Kidney (tissue), 14 donors: ENCODE measurements around the gene ZNF837. TPM values are rescaled to one million over a fixed set of nuclear protein-coding genes. Genes with fewer than 3 reads are reported as not detected.

Experiments
- DNase-seq, 5 donors: peaks; one replicate each; pipeline ENCODE4 v3.0.0-alpha.2; 2013 to 2020
- FAIRE-seq: peaks from 2 replicates; lab custom pipeline; 2012; peaks lifted over from hg19 to GRCh38; lab: Jason Lieb, UNC
- H3K27ac ChIP-seq, 2 donors: one replicate each; pipeline ENCODE4 v1.7.0; 2013; ENCODE audit warnings: low read depth in 2 of 2, low read length in 2 of 2, inconsistent platforms in 1 of 2
- H3K27me3 ChIP-seq: one replicate; pipeline ENCODE4 v1.7.1; 2013; ENCODE audit warnings: low read length, inconsistent platforms; ENCODE audit not compliant: control insufficient read depth, insufficient read depth
- H3K36me3 ChIP-seq, 3 donors: one replicate each; pipeline versions ENCODE4 v1.7.0 to v1.7.1; 2013; ENCODE audit warnings: low read length in 3 of 3, control low read depth in 1 of 3, inconsistent platforms in 1 of 3; ENCODE audit not compliant: insufficient read depth in 3 of 3, control insufficient read depth in 2 of 3
- H3K4me1 ChIP-seq, 3 donors: one replicate each; pipeline versions ENCODE4 v1.7.0 to v1.7.1; 2013; ENCODE audit warnings: low read length in 3 of 3, inconsistent platforms in 1 of 3, low read depth in 1 of 3; ENCODE audit not compliant: control insufficient read depth in 2 of 3, insufficient read depth in 2 of 3
- H3K4me3 ChIP-seq, 3 donors: one replicate each; pipeline versions ENCODE4 v1.7.0 to v1.8.1; 2013; ENCODE audit warnings: low read length in 3 of 3, control low read depth in 1 of 3, inconsistent platforms in 1 of 3
- H3K9ac ChIP-seq, 3 donors: one replicate each; pipeline versions ENCODE4 v1.7.0 to v1.7.1; 2013; ENCODE audit warnings: low read length in 3 of 3, control low read depth in 1 of 3, inconsistent platforms in 1 of 3
- H3K9me3 ChIP-seq, 3 donors: one replicate each; pipeline versions ENCODE4 v1.7.0 to v1.7.1; 2013; ENCODE audit warnings: low read length in 3 of 3, control low read depth in 1 of 3, inconsistent platforms in 1 of 3; ENCODE audit not compliant: control insufficient read depth in 2 of 3, insufficient read depth in 1 of 3
- CTCF ChIP-seq: IDR thresholded peaks from 3 replicates; pipeline ENCODE4 v1.5.1; 2012; ENCODE audit warnings: mild to moderate bottlenecking, moderate library complexity, borderline replicate concordance; ENCODE audit not compliant: insufficient read depth; ENCODE audit errors: extremely low read depth
- intact Hi-C: fragments of 100-400 bp; cut with DNase I; formaldehyde crosslinking; loops from one replicate; pipeline ENCODE4 v1.11.1; 2022
- polyA plus RNA-seq: library from polyadenylated mRNA; stranded (reverse); fragments of 350-450 nt; fragmentation: Illumina TruSeq; extraction: RNeasy Lipid Tissue Mini Kit (QIAGEN cat#74804); gene quantifications from one replicate; pipeline ENCODE4 v1.2.3, GENCODE V29; 2014; ENCODE audit warnings: low read depth, low replicate concordance; ENCODE audit not compliant: insufficient read depth
- total RNA-seq: library from RNA; stranded (reverse); fragmentation: NEBNext Ultra II Directional; extraction: Animal tissue kit (Norgen Biotek cat#: 25700); gene quantifications from one replicate; pipeline ENCODE4 v1.2.1, GENCODE V29; 2021
- donor health status: control.
- donor health status: control.
- donor health status: control.
- donor health status: control.
- donor health status: control.
- donor health status: DM: yes; HTN: yes; CAD: no.
- donor health status: Normal renal cell carcinoma (clear cell type).

The ZNF837 gene
- total and polyA plus RNA-seq, 2 donors from 2014 or later = 3.6 to 5.0 TPM

DNA sequence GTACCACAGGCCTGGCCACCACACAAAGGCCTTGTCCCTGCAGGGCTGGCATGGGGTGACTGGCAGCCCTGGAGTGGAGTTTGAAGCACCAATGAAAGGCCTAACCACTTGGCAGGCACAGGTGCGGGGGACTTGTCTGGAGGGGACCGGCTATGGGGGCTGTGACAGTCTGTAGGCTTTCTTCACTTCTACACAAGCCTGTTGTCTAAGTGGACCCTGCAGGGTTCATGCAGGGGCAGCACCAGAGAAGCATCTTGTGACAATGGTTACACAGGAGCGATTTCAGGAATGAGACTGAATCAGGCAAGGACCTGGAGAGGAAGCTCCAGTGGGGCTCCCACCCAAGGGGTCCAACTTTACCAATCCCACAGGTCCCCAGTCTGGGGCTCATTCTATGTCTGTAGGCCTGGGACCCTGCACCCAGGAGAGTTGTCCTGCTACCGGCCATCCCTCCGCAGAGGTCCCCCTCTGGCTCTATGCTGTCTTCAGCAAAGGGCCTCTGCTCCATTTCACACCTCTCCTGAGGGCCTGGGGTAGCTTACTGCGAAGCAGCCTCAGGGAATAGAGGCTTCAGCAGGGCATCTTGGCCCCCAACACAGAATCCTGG is 2.3 kb upstream of the ZNF837 start:
- Histone ChIP-seq H3K9ac (no peak overlapping the region), H3K4me3 (no peak overlapping the region), H3K27me3 (no peaks in the 10 kb centered on the region), H3K36me3 (peaks cover 0 to under 1% (median under 1%) of the 10 kb centered on the region in 3 donors), H3K9me3 (no peaks in the 10 kb centered on the region), H3K4me1 (peaks cover under 1 to 29% (median 5%) of the 10 kb centered on the region in 3 donors), H3K27ac (no peak overlapping the region)
- DNase-seq = no peak
- FAIRE-seq = no peak
- TF ChIP-seq CTCF = no peak
- intact Hi-C loops = no loop called here

- H3K9ac ChIP-seq = peak overlapping the region; percentile 61 to 68 (median 67)
- intact Hi-C loops = no loop called here
- FAIRE-seq (no peak), DNase-seq (peak in 1 of 5 donors; percentile 74)
- H3K9me3 ChIP-seq = no peaks in the 10 kb centered on the region
- H3K4me1 ChIP-seq = peaks cover 0 to 23% (median 0%) of the 10 kb centered on the region in 3 donors
- no peak for TF ChIP-seq CTCF
- H3K4me3 ChIP-seq = peak overlapping the region; percentile 89 to 94 (median 90)
- no peaks in the 10 kb centered on the region for H3K36me3 ChIP-seq
- H3K27me3 ChIP-seq = no peaks in the 10 kb centered on the region
- H3K27ac ChIP-seq = peak overlapping the region; percentile 71 to 74
Observed at GRCh38 chr19:58381460-58382212, 806 bp upstream of the ZNF837 start.

DNA sequence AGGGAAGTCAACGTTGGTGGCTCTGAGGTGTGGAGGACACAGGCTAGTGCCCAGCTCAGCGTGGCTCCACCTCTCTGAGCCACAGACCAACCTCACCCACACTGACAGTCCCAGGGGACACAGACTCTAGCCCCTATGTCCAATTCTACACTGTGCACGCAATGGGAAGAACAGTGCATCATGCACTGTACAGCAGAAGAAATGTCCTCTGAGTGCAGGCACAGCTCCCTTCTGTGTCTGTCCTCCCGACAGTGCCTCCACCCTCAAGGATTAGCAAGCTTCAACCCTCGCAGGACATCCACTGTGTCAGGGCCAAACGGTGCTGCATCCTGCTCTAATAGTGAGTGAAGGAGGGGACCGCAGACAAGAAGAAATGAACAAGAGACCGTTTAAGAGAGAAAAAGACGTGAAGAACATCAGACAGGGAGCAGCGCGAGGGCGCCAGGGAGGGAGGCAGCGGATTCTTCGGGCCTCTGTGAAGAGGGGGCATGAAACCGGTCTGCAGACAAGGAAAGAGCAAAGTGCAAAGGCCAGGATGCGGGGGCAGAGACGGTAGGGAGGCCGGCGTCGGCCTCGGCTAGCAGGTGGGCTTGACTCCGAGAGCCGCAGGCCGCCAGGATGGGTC is 681 bp downstream of the ZNF837 start:
- Histone ChIP-seq H3K9me3 (no peaks in the 10 kb centered on the region), H3K27ac (peak overlapping the region; percentile 93 to 96)
- no peak for FAIRE-seq

More for the DNA sequence above, 681 bp downstream of the ZNF837 start:
- Histone ChIP-seq H3K36me3 (no peaks in the 10 kb centered on the region), H3K4me1 (peaks cover 0 to 17% (median 0%) of the 10 kb centered on the region in 3 donors), H3K27me3 (no peaks in the 10 kb centered on the region), H3K9ac (peak overlapping the region; percentile 20 to 77 (median 52)), H3K4me3 (peak overlapping the region; percentile 54 to 94 (median 61))
- intact Hi-C loops = no loop called here
- TF ChIP-seq CTCF = no peak
- DNase-seq = no peak
